Endothelial cell (in vitro differentiated cells): Measurements from ENCODE around the gene GPR37. TPM values are rescaled to one million over a fixed set of nuclear protein-coding genes. Genes with fewer than 3 reads are reported as not detected.

Source experiments
- DNase-seq: peaks from one replicate; pipeline ENCODE4 v3.0.0; 2021; ENCODE audit warnings: low spot score
- H3K27ac Mint-ChIP-seq: one replicate; pipeline ENCODE4 v1.8.0; 2021; ENCODE audit warnings: mixed read lengths, inconsistent platforms; ENCODE audit not compliant: unreplicated experiment
- H3K27me3 Mint-ChIP-seq: one replicate; pipeline ENCODE4 v1.8.0; 2021; ENCODE audit warnings: mild to moderate bottlenecking, moderate library complexity, mixed read lengths, inconsistent platforms; ENCODE audit not compliant: unreplicated experiment
- H3K36me3 Mint-ChIP-seq: one replicate; pipeline ENCODE4 v1.8.0; 2021; ENCODE audit warnings: mild to moderate bottlenecking, low read depth, mixed read lengths, inconsistent platforms; ENCODE audit not compliant: unreplicated experiment
- H3K4me1 Mint-ChIP-seq: one replicate; pipeline ENCODE4 v1.8.0; 2021; ENCODE audit warnings: mild to moderate bottlenecking, mixed read lengths, inconsistent platforms; ENCODE audit not compliant: unreplicated experiment
- H3K4me3 Mint-ChIP-seq: one replicate; pipeline ENCODE4 v1.8.0; 2021; ENCODE audit warnings: mild to moderate bottlenecking, mixed read lengths, inconsistent platforms; ENCODE audit not compliant: unreplicated experiment
- H3K9me3 Mint-ChIP-seq: one replicate; pipeline ENCODE4 v1.8.0; 2021; ENCODE audit warnings: mixed read lengths, inconsistent platforms; ENCODE audit not compliant: unreplicated experiment
- CTCF ChIP-seq: fragments of 200-600 bp; sonication (generic); IDR thresholded peaks from one replicate; pipeline ENCODE4 v1.5.0; 2021; ENCODE audit warnings: antibody characterized with exemption; ENCODE audit not compliant: unreplicated experiment
- total RNA-seq: library from RNA; stranded (reverse); fragmentation: NEBNext Ultra II Directional; extraction: Animal tissue kit (Norgen Biotek cat#: 25700); gene quantifications from one replicate; pipeline ENCODE4 v1.2.1, GENCODE V29; 2021; ENCODE audit not compliant: unreplicated experiment

GPR37 gene
- total RNA-seq, 1 donor from 2014 or later: 7.1 TPM

GRCh38 chr7:124796771-124797170, 31.2 kb upstream of the GPR37 start:
- Mint-ChIP-seq H3K36me3 (no peaks in the 10 kb centered on the region), H3K4me1 (peaks cover 13% of the 10 kb centered on the region), H3K4me3 (no peak overlapping the region), H3K27me3 (peaks cover 1% of the 10 kb centered on the region), H3K9me3 (no peaks in the 10 kb centered on the region), H3K27ac (no peak overlapping the region)
- TF ChIP-seq CTCF: no peak
- no peak for DNase-seq

- Mint-ChIP-seq H3K9me3 (no peaks in the 10 kb centered on the region), H3K27ac (peak overlapping the region; percentile 14), H3K4me1 (peaks cover 14% of the 10 kb centered on the region), H3K27me3 (no peaks in the 10 kb centered on the region), H3K36me3 (no peaks in the 10 kb centered on the region), H3K4me3 (no peak overlapping the region)
- no peak for TF ChIP-seq CTCF
- no peak for DNase-seq
These were observed 27.1 kb upstream of the GPR37 start for GRCh38 chr7:124792696-124793095.

GRCh38 chr7:124792002-124792401, 26.4 kb upstream of the GPR37 start:
- H3K9me3 Mint-ChIP-seq: no peaks in the 10 kb centered on the region

GRCh38 chr7:124791426-124791825, 25.8 kb upstream of the GPR37 start:
- Mint-ChIP-seq H3K36me3 (no peaks in the 10 kb centered on the region), H3K4me3 (no peak overlapping the region), H3K27me3 (no peaks in the 10 kb centered on the region), H3K4me1 (peaks cover 14% of the 10 kb centered on the region), H3K27ac (no peak overlapping the region), H3K9me3 (no peaks in the 10 kb centered on the region)
- no peak for TF ChIP-seq CTCF
- no peak for DNase-seq

More at GRCh38 chr7:124792002-124792401, 26.4 kb upstream of the GPR37 start:
- H3K4me1 Mint-ChIP-seq: peaks cover 14% of the 10 kb centered on the region
- no peaks in the 10 kb centered on the region for H3K36me3 Mint-ChIP-seq
- no peak overlapping the region for H3K27ac Mint-ChIP-seq
- H3K4me3 Mint-ChIP-seq: no peak overlapping the region
- no peaks in the 10 kb centered on the region for H3K27me3 Mint-ChIP-seq
- TF ChIP-seq CTCF: no peak
- DNase-seq: no peak

- H3K9me3 Mint-ChIP-seq: no peaks in the 10 kb centered on the region
- TF ChIP-seq CTCF: no peak
- H3K36me3 Mint-ChIP-seq: no peaks in the 10 kb centered on the region
- DNase-seq: no peak
- no peaks in the 10 kb centered on the region for H3K27me3 Mint-ChIP-seq
- no peak overlapping the region for H3K4me3 Mint-ChIP-seq
- no peak overlapping the region for H3K27ac Mint-ChIP-seq
- H3K4me1 Mint-ChIP-seq: peaks cover 14% of the 10 kb centered on the region
These were observed 25.1 kb upstream of the GPR37 start for GRCh38 chr7:124790645-124791044.
